Mucosa of gallbladder (tissue), 1 donor: ENCODE measurements around the gene TBXA2R. TPM values are rescaled to one million over a fixed set of nuclear protein-coding genes. Genes with fewer than 3 reads are reported as not detected.

Source experiments
- DNase-seq: peaks from one replicate; pipeline ENCODE4 v3.0.0-alpha.2; 2020; ENCODE audit warnings: low spot score
- total RNA-seq: library from RNA; stranded (reverse); gene quantifications from one replicate; pipeline ENCODE4 v1.2.1, GENCODE V29; 2021
- donor health status: DM: no; HTN: no; CAD: no.

Gene TBXA2R
- total RNA-seq, 1 donor from 2014 or later: 4.9 TPM

DNA sequence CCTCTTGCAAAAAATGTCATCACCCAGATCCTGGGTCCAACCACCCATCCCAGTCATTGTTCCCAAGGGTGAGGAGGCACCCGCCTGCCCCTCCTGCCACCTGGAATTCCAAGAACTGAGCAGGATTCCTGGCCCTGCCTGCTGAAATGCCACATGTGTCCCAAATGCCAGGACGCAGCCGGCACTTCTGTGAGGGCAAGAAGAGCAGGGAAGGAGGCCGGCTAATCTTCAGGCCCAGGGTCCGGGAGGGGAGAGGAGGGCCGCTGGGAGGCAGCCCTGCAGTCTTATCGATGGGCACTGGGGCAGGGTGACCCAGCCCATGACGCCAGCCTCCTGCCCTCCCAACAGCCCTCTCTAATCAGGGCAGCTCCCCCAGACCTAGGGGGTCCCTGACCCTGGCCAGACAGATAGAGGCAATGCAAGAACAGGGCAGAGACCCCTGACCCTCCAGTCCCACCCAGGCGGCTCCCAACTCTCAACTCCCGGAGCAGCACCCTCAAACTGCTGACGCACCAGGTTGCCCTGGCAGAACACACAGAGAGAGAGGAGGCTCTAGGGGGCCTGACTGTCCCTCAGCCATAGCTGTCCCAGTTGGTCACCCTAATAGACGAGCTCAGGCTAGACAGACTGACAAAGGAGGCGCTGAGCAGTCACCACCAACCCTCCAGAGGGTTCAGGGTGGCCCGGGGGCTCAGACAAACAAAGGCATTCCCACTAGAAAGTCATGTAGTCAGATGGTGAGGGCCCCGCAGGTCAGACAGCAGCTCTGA, 50.8 kb downstream of the TBXA2R start:
- DNase-seq: no peak

DNA sequence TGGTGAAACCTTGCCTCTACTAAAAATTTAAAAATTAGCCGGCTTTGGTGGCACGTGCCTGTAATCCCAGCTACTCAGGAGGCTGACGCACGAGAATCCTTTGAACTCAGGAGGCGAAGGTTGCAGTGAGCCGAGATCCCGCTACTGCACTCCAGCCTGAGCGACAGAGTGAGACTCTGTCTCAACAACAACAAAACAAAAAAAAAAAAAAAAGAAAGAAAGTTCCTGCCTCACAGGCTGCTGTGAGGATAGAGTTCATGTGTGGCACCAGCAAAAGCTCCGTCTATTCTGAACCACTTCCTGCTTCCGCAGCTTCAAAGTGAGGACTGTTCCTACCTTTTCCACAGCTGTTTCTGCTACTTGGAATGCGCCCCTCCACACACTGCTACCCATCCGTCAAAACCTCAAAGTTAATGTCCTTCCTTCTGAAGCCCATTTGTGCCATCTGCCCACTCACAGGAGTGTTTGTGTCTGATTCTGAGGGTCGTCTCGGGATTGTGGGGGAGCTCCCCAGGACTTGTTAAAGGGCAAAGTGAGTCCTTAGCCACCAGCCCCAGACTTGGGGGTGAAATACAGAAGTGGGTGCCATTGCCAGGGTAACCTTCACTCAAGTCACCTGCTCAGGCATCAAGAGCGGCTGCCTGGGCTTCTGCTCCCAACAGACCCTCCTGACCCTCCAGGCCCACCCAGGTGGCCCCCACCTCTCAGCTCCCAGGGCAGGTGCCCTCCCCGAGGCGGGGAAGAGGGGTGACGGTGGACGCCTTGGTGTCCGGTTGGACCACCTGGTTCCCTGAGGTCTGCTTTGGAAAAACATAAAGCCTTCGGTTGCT, 52.2 kb downstream of the TBXA2R start:
- no peak for DNase-seq

DNA sequence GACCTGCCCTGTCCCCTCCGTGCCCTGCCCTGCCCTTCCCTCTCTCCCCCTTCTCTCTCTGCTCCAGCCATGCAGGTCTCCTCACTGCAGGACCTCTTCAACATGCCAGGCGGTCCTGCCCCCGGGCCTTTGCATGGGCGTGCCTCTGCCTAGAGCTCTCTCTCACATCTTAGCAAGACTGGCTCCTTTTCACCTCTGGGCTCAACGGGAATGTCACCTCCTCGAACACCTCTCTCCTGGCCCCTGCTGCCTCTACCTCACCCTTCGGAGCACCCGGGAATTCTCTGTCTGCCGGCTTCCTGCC, 54.9 kb downstream of the TBXA2R start:
- DNase-seq: no peak

DNA sequence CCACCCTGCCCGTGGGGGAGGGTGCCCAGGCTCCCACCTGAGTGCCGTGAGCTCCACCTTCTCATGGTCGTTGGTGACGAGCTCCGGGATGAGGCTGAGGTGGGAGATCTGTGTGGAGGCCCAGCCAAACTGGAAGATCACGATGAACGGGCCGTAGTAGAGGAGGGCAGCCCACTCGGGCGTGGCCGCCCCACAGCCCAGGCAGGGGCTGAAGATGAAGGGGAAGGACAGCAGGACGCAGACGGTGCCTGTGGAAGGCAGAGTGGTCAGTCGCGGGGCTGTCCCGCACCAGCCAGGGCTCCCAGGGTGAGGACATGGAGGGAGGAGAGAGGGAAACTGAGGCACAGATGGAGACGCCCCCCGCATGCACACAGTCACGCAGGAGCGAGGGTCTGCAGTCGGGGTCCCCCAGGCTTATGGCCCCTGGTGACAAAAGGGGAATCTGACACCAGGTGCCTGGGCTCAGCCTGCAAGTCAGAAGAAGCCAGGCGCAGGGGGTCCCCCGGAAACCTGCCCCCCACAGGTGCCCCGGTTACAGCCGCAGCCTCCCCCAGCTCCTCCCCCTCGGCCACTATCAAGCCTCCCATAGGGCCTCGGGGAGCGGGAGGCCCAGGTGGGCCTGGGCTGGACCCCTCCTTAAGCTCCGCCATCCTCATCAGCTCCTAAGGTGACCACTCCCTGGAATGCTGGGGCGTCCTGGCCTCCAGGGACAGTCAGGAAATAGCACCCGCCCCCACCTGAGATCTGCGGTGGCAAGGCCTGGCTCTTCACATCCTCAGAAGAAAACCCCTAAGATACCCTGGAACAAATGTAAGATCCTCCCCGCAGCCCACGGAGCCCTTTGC, 55.5 kb downstream of the TBXA2R start:
- DNase-seq: no peak

DNA sequence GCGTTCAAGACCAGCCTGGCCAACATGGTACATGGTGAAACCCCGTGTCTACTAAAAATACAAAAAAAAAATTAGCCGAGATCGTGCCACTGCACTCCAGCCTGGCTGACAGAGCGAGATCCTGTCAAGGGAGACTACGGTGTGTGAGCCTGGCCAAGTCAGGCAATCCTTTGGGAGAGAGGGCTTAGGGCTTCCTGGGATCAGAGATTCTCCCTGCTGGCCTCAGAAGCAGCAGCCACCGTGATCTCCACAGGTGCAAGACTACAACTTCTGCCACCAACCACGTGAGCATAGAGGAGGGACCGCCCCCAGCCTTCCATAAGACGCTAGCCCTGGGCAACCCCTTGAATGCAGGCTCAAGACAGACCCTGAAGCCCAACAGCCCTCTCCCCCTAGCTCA, 56.9 kb downstream of the TBXA2R start:
- DNase-seq: no peak

DNA sequence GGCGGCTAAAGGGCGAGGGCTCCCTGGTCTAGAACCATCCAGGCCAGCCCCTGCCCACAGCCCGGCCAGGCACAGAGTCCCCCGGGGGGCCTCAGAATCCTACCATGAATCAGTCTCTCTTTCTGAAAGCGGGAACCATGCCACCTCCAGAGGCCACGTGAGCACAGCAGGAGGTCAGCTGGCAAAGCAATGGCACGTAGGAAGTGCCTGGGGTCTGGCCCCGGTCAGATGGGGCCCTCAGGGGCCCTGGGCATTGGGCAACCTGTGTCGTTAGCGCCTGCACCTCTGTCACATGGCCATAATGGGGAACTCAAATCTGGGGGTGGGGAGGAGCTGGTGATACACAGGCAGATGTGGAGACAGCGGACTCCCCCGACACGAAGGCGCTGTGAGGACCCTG, 58.1 kb downstream of the TBXA2R start:
- no peak for DNase-seq

DNA sequence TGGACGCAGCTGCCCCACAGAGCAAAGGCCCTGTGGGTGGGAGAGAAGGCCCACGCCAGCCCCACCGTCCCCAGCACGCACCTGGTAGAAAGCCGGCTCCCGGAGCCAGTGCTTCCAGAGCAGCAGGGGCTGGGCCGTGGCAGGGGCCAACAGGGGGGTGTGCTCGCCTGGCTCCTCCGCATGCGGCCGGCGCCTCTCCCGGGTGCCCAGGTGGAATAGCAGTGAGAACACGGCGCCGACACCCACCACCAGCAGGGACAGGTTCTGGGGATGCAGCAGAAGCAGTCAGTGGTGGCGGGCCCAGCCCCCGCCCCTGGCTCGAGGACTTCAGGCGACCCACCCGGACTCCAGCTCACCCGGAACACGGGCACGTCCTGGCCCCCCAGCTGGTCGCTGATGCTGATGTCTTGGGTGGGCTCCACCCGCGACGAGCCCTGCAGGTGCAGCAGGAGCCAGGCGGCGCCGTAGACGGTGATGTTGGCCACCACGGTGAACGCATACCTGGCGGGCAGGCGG, 58.9 kb downstream of the TBXA2R start:
- no peak for DNase-seq

DNA sequence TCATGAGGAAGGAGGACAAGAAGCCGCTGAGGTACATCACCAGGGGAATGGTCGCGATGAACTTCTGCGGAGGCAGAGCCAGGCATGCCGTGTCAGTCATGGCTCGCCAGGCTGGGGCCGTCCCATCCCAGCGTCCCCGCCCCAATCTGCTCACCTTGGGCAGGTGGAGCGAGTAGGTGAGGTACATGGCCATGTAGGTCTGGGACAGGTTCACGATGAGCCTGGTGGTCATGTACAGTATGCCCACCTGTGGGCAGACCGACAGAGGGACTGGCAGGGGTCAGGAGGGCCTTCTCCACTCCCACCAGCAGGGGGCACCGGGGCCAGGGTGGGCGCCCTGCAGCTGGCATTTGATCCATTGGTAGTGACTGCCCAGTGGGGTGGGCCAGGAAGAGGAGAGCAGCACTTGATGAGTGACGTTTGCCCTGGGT, 59.4 kb downstream of the TBXA2R start:
- no peak for DNase-seq

DNA sequence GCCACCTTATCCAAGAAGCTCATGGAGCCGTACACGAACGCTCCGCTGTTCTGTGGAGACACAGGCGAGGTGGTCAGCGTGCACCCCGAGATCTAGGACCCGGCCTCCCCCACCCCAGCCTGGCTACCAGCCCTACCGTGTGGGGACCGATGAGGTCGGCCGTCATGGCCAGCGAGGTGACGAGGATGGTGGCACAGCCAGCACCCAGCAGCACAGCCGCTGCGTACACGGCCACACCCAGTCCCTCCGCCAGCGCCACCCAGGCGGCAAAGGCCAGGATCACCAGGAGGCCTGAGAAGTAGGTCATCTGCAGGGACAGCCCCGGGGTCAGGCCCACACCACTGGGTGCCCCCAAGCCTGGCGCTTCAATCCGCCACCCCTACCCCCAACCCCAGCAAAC, 60.6 kb downstream of the TBXA2R start:
- DNase-seq: no peak

DNA sequence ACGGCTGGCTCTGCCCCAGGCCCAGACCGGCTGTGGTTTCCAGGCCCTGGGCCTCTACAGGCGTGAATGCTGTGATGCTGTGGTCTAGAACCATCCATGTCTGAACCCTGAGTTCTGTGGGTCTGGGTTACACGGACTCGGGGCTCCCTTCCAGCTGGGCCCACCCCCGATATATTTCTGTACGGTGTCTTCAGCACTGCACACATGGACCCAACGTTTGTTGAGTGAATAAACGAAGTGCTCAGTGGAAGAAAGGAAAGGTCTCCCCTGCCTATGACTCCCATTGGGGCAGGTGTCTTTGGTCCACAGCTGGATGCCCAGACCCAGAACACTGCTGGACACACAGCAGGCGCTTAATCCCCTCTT, 61.0 kb downstream of the TBXA2R start:
- DNase-seq: no peak

DNA sequence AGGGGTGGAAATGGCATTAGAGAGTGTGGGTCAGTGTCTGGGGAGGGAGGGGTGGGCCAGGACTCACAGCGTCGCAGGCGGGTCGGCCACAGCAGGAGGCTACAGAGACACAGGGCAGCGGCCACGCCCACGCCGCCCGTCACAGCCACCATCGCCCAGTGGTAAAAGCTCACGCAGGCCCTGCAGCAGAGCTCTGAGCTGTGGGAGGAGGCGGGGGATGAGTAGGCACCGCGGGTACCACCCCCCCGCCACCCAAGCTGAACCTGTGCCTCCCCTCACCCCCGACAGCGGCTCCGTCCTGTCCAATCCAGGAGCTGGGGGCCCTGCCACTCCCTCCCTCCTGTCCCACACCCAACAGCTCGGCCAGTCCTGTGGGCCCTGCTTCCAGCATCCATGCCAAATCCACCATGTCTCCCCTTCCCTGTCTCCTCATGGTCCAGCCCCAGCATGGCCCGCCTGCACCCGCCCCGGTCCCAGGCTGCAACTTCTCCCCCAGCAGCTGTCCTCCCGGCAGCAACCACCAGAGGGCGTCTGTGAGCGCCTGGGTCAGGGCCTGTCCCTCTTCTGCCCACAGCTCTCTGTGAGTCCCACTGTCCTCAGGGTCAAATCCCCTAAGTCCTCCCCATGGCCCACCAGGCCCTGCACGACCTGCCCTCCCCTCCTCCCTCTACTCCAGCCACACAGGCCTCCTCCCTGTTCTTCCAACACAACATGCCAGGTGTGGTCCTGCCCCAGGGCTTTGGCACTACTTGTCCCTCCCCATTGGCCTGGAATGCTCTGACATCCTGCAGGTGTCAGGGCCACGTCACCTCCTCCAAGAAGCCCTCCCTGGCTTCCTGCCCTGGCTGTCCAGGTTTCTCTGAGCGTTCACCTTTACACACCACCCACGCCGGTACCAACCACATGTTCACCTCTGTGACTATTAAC, 61.7 kb downstream of the TBXA2R start:
- DNase-seq: peak; percentile 57

Other genes with a start within 250 kb of the TBXA2R start
- gene NFIC, start 240.3 kb downstream of the TBXA2R start, total RNA-seq: 254 TPM
- 712 TPM for gene SMIM24, start 126.3 kb downstream of the TBXA2R start, total RNA-seq
- gene SMIM44, start 123.4 kb downstream of the TBXA2R start, total RNA-seq: 3.7 TPM
- 11.6 TPM for gene DOHH, start 106.2 kb downstream of the TBXA2R start, total RNA-seq
- 84.7 TPM for gene FZR1, start 100.6 kb downstream of the TBXA2R start, total RNA-seq
- gene TEKTIP1, start 67.7 kb downstream of the TBXA2R start, total RNA-seq: 10.3 TPM
- gene MFSD12, start 49.3 kb downstream of the TBXA2R start, total RNA-seq: 64.1 TPM
- gene HMG20B, start 33.9 kb downstream of the TBXA2R start, total RNA-seq: 100 TPM
- 1.3 TPM for gene GIPC3, start 21.4 kb downstream of the TBXA2R start, total RNA-seq
- gene CACTIN, start 19.9 kb upstream of the TBXA2R start, total RNA-seq: 25.8 TPM
- gene PIP5K1C, start 93.6 kb upstream of the TBXA2R start, total RNA-seq: 72.9 TPM
- 141 TPM for gene TJP3, start 101.5 kb upstream of the TBXA2R start, total RNA-seq
- 32.8 TPM for gene APBA3, start 154.8 kb upstream of the TBXA2R start, total RNA-seq
- gene MRPL54, start 155.8 kb upstream of the TBXA2R start, total RNA-seq: 57.5 TPM
- not detected for gene RAX2, start 165.4 kb upstream of the TBXA2R start, total RNA-seq
- 4.7 TPM for gene MATK, start 179.5 kb upstream of the TBXA2R start, total RNA-seq